Gastrocnemius medialis (tissue), 4 donors: ENCODE data around the gene CTBP2.

Source experiments
- CTCF ChIP-seq, 5 experiments: fragments of 450-650 bp in 3 of 5; fragments of 200-600 bp in 2 of 5; sonication (generic) in 2 of 5; IDR thresholded peaks in 4 of 5; conservative IDR thresholded peaks in 1 of 5; 1 replicate in 4 of 5; 2 replicates in 1 of 5; pipeline ENCODE4 v1.5.1; 2016 to 2019; ENCODE audit warnings: antibody characterized with exemption in 5 of 5, mild to moderate bottlenecking in 3 of 5, moderate library complexity in 3 of 5
- POLR2A ChIP-seq, 2 donors: fragments of 450-650 bp; IDR thresholded peaks; one replicate each; pipeline ENCODE4 v1.6.1; 2017; ENCODE audit warnings: antibody characterized with exemption in 2 of 2, mild to moderate bottlenecking in 2 of 2, moderate library complexity in 2 of 2

GRCh38 chr10:125003901-125004467 is 156.4 kb downstream of the CTBP2 start:
- TF ChIP-seq CTCF (IDR thresholded peaks at IDR 0.05 in 4 of 5, conservative IDR thresholded peaks at IDR 0.05 in 1 of 5) (no peak), POLR2A (IDR thresholded peaks at IDR 0.05) (no peak)
